K562 (cell line): ENCODE results near the gene GDF9. TPM values are rescaled to one million over a fixed set of nuclear protein-coding genes. Genes with fewer than 3 reads are reported as not detected.
A peak's percentile ranks its signal among the peaks of the same experiment; 100 is the strongest.

Experiments used
- ARID1B ChIP-seq: fragments of 450-650 bp; IDR thresholded peaks from 2 replicates; pipeline ENCODE4 v1.6.1; 2016; ENCODE audit warnings: antibody characterized with exemption, mild to moderate bottlenecking, inconsistent platforms
- CREBBP ChIP-seq: IDR thresholded peaks from one replicate; pipeline ENCODE4 v1.6.1; 2012; ENCODE audit warnings: low read depth, mild to moderate bottlenecking, control low read depth, inconsistent platforms, low read length
- CREM ChIP-seq: IDR thresholded peaks from 2 replicates; pipeline ENCODE4 v1.6.1; 2014; ENCODE audit warnings: antibody characterized with exemption, low read depth
- FOSL1 ChIP-seq: fragments of 200-800 bp; sonication (Bioruptor generic); conservative IDR thresholded peaks from 2 replicates; pipeline ENCODE4 v1.6.1; 2016; ENCODE audit warnings: missing genetic modification characterization, missing compliant biosample characterization
- FOXO4 ChIP-seq: fragments of 450-650 bp; formaldehyde crosslinking; IDR thresholded peaks from 2 replicates; pipeline ENCODE4 v1.4.0; 2020; ENCODE audit warnings: mild to moderate bottlenecking, moderate library complexity
- GABPA ChIP-seq: fragments of 200-800 bp; sonication (Bioruptor generic); conservative IDR thresholded peaks from 2 replicates; pipeline ENCODE4 v1.6.1; 2016; ENCODE audit warnings: low read depth, missing genetic modification characterization, missing compliant biosample characterization
- HDAC2 ChIP-seq: fragments of 450-650 bp; IDR thresholded peaks from 2 replicates; pipeline ENCODE4 v1.6.1; 2016; ENCODE audit warnings: mild to moderate bottlenecking
- HLTF ChIP-seq: fragments of 450-650 bp; IDR thresholded peaks from 2 replicates; pipeline ENCODE4 v1.6.1; 2016
- HMG20B ChIP-seq: fragments of 250-450 bp; sonication (Bioruptor Pico); IDR thresholded peaks from 2 replicates; pipeline ENCODE4 v1.5.0; 2021; ENCODE audit warnings: mild to moderate bottlenecking
- NUFIP1 ChIP-seq: fragments of 450-650 bp; IDR thresholded peaks from 2 replicates; pipeline ENCODE4 v1.6.1; 2018; ENCODE audit not compliant: partially characterized antibody
- PHF21A ChIP-seq: fragments of 450-650 bp; IDR thresholded peaks from 2 replicates; pipeline ENCODE4 v1.6.1; 2017; ENCODE audit warnings: low read depth, borderline replicate concordance
- POU5F1 ChIP-seq: fragments of 150-350 bp; IDR thresholded peaks from 2 replicates; pipeline ENCODE4 v1.6.1; 2014; ENCODE audit warnings: borderline replicate concordance, low read length, low read depth, mild to moderate bottlenecking; ENCODE audit not compliant: partially characterized antibody
- RFX5 ChIP-seq: IDR thresholded peaks from 2 replicates; pipeline ENCODE4 v1.6.1; 2011; ENCODE audit warnings: low read depth, mild to moderate bottlenecking, improper control_type of control experiment, low read length
- RHOXF2B ChIP-seq: fragments of 250-450 bp; sonication (Bioruptor Pico); conservative IDR thresholded peaks from 2 replicates; pipeline ENCODE4 v1.5.1; 2021
- TEAD2 ChIP-seq: fragments of 450-650 bp; IDR thresholded peaks from 2 replicates; pipeline ENCODE4 v1.6.1; 2016; ENCODE audit warnings: missing genetic modification characterization, control low read depth, missing compliant biosample characterization
- ZC3H8 ChIP-seq: fragments of 450-650 bp; IDR thresholded peaks from 2 replicates; pipeline ENCODE4 v1.6.1; 2017
- ZNF134 ChIP-seq: fragments of 250-450 bp; sonication (Bioruptor Pico); conservative IDR thresholded peaks from 2 replicates; pipeline ENCODE4 v1.4.0; 2020
- ZNF146 ChIP-seq: IDR thresholded peaks from one replicate; pipeline ENCODE4 v1.6.1; 2018; ENCODE audit warnings: missing compliant biosample characterization; ENCODE audit not compliant: unreplicated experiment
- ZNF232 ChIP-seq: sonication (generic); formaldehyde crosslinking; IDR thresholded peaks from 2 replicates; pipeline ENCODE4 v1.8.0; 2022; ENCODE audit warnings: mild to moderate bottlenecking, missing genetic modification reagents
- ZNF717 ChIP-seq: fragments of 250-450 bp; sonication (Bioruptor Pico); IDR thresholded peaks from 2 replicates; pipeline ENCODE4 v1.5.0; 2021
- ZNF766 ChIP-seq: fragments of 200-800 bp; sonication (Bioruptor generic); conservative IDR thresholded peaks from 2 replicates; pipeline ENCODE4 v1.6.1; 2016; ENCODE audit warnings: missing genetic modification characterization, missing compliant biosample characterization
- polyA plus RNA-seq, 8 experiments: library from polyadenylated mRNA; depleted of rRNA in 4 of 8; stranded (reverse) in 5 of 8; unstranded in 3 of 8; fragments of >200 nt; fragmentation: Nextera tagmentation in 2 of 8; fragmentation: Illumina TruSeq in 1 of 8; extraction: Ambion mirVana in 2 of 8; extraction: Trizol in 1 of 8; gene quantifications; 2 replicates each; pipeline versions ENCODE4 v1.2.1 to v1.2.3, GENCODE V29; 2011 to 2014; ENCODE audit warnings: inconsistent platforms in 1 of 8, missing spikeins in 1 of 8
- total RNA-seq, 7 experiments: library from RNA; depleted of rRNA in 6 of 7; stranded (reverse); fragments of >200 nt in 6 of 7; fragmentation: Illumina TruSeq in 2 of 7; extraction: Trizol in 2 of 7; gene quantifications; 2 replicates each; pipeline versions ENCODE4 v1.2.1 to v1.2.3, GENCODE V29; 2011 to 2021; ENCODE audit warnings: low replicate concordance in 1 of 7
- TF ChIP-seq, protein P1 (sequence below), 3 experiments: IDR thresholded peaks in 2 of 3; conservative IDR thresholded peaks in 1 of 3; 2 replicates each; pipeline ENCODE4 v1.5.1; 2011 to 2012; ENCODE audit warnings: low read length in 3 of 3, mild to moderate bottlenecking in 3 of 3, control low read depth in 2 of 3, improper control_type of control experiment in 1 of 3, inconsistent platforms in 1 of 3, low read depth in 1 of 3, mixed read lengths in 1 of 3, moderate library complexity in 1 of 3; ENCODE audit not compliant: insufficient read depth in 2 of 3
- TF ChIP-seq, protein P2 (sequence below): fragments of 450-650 bp; IDR thresholded peaks from 2 replicates; pipeline ENCODE4 v1.7.0; 2016; ENCODE audit warnings: borderline replicate concordance
- TF ChIP-seq, protein P3 (sequence below): sonication (generic); formaldehyde crosslinking; IDR thresholded peaks from 2 replicates; pipeline ENCODE4 v1.8.0; 2022; ENCODE audit warnings: mild to moderate bottlenecking, low read depth, missing genetic modification reagents

The GDF9 gene
- total and polyA plus RNA-seq, 9 of the 15 experiments (the other 6 are each of a cell fraction or from before 2014, with no cell fraction given), result 0.10 to 0.70 (median 0.20) TPM; not detected in 1

GRCh38 chr5:132830436-132831094, 35.7 kb downstream of the GDF9 start, which contains the start of gene SHROOM1 (continued):
- TF ChIP-seq, protein P1, sequence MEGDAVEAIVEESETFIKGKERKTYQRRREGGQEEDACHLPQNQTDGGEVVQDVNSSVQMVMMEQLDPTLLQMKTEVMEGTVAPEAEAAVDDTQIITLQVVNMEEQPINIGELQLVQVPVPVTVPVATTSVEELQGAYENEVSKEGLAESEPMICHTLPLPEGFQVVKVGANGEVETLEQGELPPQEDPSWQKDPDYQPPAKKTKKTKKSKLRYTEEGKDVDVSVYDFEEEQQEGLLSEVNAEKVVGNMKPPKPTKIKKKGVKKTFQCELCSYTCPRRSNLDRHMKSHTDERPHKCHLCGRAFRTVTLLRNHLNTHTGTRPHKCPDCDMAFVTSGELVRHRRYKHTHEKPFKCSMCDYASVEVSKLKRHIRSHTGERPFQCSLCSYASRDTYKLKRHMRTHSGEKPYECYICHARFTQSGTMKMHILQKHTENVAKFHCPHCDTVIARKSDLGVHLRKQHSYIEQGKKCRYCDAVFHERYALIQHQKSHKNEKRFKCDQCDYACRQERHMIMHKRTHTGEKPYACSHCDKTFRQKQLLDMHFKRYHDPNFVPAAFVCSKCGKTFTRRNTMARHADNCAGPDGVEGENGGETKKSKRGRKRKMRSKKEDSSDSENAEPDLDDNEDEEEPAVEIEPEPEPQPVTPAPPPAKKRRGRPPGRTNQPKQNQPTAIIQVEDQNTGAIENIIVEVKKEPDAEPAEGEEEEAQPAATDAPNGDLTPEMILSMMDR (IDR thresholded peaks at IDR 0.05 in 2 of 3, conservative IDR thresholded peaks at IDR 0.05 in 1 of 3; ENCODE audit: insufficient read depth in 2 of 3, low read depth in 1 of 3, low read length in 3 of 3), result no peak; a peak in 1 of 6 replicates
- TF ChIP-seq CREM, result peak; percentile 83
- TF ChIP-seq, protein P2, sequence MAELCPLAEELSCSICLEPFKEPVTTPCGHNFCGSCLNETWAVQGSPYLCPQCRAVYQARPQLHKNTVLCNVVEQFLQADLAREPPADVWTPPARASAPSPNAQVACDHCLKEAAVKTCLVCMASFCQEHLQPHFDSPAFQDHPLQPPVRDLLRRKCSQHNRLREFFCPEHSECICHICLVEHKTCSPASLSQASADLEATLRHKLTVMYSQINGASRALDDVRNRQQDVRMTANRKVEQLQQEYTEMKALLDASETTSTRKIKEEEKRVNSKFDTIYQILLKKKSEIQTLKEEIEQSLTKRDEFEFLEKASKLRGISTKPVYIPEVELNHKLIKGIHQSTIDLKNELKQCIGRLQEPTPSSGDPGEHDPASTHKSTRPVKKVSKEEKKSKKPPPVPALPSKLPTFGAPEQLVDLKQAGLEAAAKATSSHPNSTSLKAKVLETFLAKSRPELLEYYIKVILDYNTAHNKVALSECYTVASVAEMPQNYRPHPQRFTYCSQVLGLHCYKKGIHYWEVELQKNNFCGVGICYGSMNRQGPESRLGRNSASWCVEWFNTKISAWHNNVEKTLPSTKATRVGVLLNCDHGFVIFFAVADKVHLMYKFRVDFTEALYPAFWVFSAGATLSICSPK, result no peak
- TF ChIP-seq HMG20B (CRISPR knock-in tag), result no peak
- peak; percentile 27; the same call in 1 of the 2 replicates for TF ChIP-seq HLTF
- TF ChIP-seq ARID1B, result 0 out of 2 replicates have a peak, but pooled peaks have one; percentile 28
- TF ChIP-seq HDAC2, result no peak
- no peak for TF ChIP-seq CREBBP
- TF ChIP-seq FOXO4 (CRISPR knock-in tag), result no peak
- peak; percentile 58; the same call in 1 of the 2 replicates for TF ChIP-seq FOSL1 (tag)
- no peak for TF ChIP-seq RHOXF2B (CRISPR knock-in tag)
- no peak for TF ChIP-seq ZNF717
- TF ChIP-seq ZNF232 (CRISPR knock-in tag), result 0 out of 2 replicates have a peak, but pooled peaks have one; percentile 45
- no peak for TF ChIP-seq ZNF146 (CRISPR knock-in tag)
- TF ChIP-seq NUFIP1, result peak; percentile 57
- no peak for TF ChIP-seq PHF21A
- TF ChIP-seq ZNF766, result peak; percentile 64; the same call in 1 of the 2 replicates
- peak; percentile 48; the same call in 1 of the 2 replicates for TF ChIP-seq GABPA (tag)
- TF ChIP-seq POU5F1, result no peak
- no peak for TF ChIP-seq TEAD2 (tag)
- no peak for TF ChIP-seq ZNF134 (CRISPR knock-in tag)
- TF ChIP-seq, protein P3, sequence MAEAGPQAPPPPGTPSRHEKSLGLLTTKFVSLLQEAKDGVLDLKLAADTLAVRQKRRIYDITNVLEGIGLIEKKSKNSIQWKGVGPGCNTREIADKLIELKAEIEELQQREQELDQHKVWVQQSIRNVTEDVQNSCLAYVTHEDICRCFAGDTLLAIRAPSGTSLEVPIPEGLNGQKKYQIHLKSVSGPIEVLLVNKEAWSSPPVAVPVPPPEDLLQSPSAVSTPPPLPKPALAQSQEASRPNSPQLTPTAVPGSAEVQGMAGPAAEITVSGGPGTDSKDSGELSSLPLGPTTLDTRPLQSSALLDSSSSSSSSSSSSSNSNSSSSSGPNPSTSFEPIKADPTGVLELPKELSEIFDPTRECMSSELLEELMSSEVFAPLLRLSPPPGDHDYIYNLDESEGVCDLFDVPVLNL (CRISPR knock-in tag), result no peak
- TF ChIP-seq RFX5, result no peak
- no peak for TF ChIP-seq ZC3H8
